GM10266 (cell line): ENCODE measurements around the gene TANGO2.

ENCODE experiments used
- DNase-seq: peaks from one replicate; pipeline ENCODE4 v3.0.0; 2012; ENCODE audit errors: extremely low spot score
- CTCF ChIP-seq: IDR thresholded peaks from 2 replicates; pipeline ENCODE4 v1.5.1; 2012; ENCODE audit warnings: mild to moderate bottlenecking, low read depth; ENCODE audit not compliant: control insufficient read depth, insufficient read depth; ENCODE audit errors: missing control alignments

TANGO2 gene

GRCh38 chr22:19984851-19985811 is 35.8 kb upstream of the TANGO2 start:
- no peak for TF ChIP-seq CTCF
- no peak for DNase-seq

DNA sequence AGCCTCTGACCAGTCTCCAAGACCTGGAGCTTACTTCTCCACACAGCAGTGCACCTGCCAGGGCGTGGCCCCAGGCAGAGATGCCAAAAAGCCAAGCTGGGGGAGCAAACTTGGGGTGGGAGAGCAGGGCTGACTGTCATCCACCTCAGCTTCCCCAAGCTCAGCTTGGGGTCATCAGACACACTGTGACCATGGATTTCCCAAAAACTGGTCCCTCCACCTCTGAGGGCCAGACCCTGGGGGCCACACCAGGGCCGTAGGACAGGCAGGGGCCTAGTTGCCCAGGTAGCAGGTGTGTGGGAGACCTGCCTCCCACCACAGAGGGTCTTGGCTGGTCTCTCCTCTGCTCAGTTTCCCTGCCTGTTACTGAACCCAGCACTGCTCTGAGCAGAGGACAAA is 34.9 kb upstream of the TANGO2 start:
- DNase-seq, result no peak
- no peak for TF ChIP-seq CTCF

DNA sequence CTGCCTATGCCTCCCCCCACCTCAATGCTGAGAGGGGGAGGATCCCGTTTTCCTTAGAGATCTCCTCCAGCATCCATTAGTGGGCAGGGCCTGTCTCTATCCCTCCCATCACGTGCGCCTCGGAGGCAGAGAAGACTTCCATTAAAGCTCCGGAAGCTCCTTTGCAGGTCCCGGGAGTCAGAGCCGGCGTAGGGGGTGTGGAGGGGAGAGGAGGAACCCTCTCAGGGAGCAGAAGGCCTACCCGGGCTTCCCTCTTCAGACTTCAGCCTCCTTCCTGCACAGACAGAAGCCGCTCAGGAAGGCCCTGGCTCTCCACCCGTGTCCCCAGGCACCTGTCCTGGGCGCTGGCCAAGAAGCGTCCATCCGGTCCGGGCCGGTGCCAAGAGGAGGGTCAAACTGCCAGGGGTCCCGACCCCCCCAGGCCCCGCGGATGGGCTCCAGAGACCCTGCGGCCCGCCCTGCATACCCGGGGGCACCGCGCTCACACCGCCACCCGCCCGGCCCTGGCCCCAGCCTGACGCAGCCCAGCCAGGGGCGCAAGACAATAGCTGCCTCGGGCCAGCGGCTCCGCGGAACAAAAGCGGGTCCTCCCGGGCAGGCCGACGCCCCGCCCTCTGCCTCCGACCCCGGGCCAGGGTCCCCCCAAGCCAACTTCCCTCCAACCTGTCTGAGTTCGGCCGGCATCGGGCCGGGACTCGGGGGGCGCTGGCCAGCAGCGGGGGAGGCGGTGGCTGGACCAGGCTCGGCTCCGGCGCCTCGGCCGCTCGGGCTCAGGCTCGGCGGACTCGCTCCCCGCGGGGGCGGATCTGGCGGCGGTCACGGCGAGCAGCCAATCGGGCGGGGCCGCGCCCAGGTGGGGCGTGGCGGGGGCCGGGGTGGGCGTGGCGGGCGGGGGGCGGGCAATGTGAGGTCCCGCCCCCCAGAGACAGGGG is 34.2 kb upstream of the TANGO2 start:
- peak; percentile 98 for DNase-seq
- TF ChIP-seq CTCF, result no peak

- no peak for TF ChIP-seq CTCF
- DNase-seq, result no peak
These were observed 33.3 kb upstream of the TANGO2 start for GRCh38 chr22:19987394-19988306.

- TF ChIP-seq CTCF, result no peak
These were observed 32.5 kb upstream of the TANGO2 start for GRCh38 chr22:19988331-19988808.

DNA sequence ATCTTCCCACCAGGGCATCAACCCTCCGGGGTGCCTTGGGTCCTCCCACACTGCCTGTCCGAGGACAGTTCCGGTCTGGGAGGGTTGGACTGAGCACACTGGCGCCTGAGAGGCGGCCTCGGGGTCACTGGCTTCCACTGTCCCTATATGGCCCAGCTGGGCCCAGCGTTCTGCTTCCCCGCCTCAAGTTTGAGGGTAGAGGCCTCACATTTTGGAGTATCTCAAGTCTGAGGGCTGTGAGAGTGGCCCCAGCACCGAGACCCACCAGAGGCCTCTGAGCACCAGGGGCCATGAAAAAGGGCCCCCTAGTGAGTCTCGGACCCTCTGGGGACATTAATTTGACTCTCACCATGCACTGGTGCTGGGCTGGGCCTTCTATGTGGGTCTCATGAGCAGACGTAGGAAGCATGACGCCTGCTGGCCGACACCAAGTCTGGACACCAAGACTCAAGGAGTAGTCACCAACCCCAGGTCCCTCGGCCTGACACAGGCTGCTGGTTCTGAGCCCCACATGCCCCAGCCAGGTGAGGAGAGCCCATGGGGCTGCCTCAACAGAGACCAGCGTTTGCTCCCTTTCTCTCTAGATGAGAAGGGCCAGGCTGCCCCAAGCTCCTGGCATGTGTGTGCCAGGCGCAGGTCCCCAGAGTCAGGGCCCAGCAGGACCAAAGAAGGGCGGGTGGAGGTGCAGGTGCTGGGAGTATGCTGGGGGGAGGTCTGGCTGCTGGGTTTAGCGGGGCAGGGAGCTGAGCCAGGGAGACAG is 31.8 kb upstream of the TANGO2 start:
- TF ChIP-seq CTCF, result no peak
- no peak for DNase-seq

More at GRCh38 chr22:19988331-19988808, 32.5 kb upstream of the TANGO2 start:
- no peak for DNase-seq
